Activated T-cell treated with anti-CD3 and anti-CD28 coated beads for 1 hour (primary cell): ENCODE data around the gene PIGO.

ENCODE experiments used
- DNase-seq: peaks from one replicate; pipeline ENCODE4 v3.0.0-alpha.2; 2020; ENCODE audit warnings: low read depth

Gene PIGO

GRCh38 chr9:35106343-35106730 is 9.9 kb upstream of the PIGO start:
- no peak for DNase-seq

GRCh38 chr9:35105571-35106342 is 9.4 kb upstream of the PIGO start:
- no peak for DNase-seq

- no peak for DNase-seq
Observed at GRCh38 chr9:35105126-35105525, 8.7 kb upstream of the PIGO start.

GRCh38 chr9:35104586-35104985 is 8.2 kb upstream of the PIGO start:
- DNase-seq, result no peak

GRCh38 chr9:35103660-35104191 is 7.3 kb upstream of the PIGO start:
- no peak for DNase-seq

- DNase-seq, result peak; percentile 82
Observed at GRCh38 chr9:35102769-35103659, 6.6 kb upstream of the PIGO start, which contains the start of gene STOML2. Gene STOML2, minus strand, starts transcription at chr9:35103131. Its CDS starts 37 bp downstream, at chr9:35103094.

- DNase-seq, result no peak
Observed at GRCh38 chr9:35102465-35102768, 6.0 kb upstream of the PIGO start.

GRCh38 chr9:35097573-35097972 is 1.2 kb upstream of the PIGO start:
- no peak for DNase-seq

GRCh38 chr9:35091536-35091935 is 4.9 kb downstream of the PIGO start:
- no peak for DNase-seq

- DNase-seq, result no peak
Observed at GRCh38 chr9:35089434-35089833, 7.0 kb downstream of the PIGO start.

GRCh38 chr9:35085078-35085477 is 11.3 kb downstream of the PIGO start:
- no peak for DNase-seq

- DNase-seq, result peak; percentile 69
Observed at GRCh38 chr9:35079426-35080341, 16.7 kb downstream of the PIGO start, which contains the start of gene FANCG. Gene FANCG, minus strand, starts transcription at chr9:35079942. Its CDS starts 418 bp downstream, at chr9:35079524.

GRCh38 chr9:35079041-35079425 is 17.4 kb downstream of the PIGO start:
- no peak for DNase-seq

- DNase-seq, result no peak
Observed at GRCh38 chr9:35078066-35078465, 18.3 kb downstream of the PIGO start.

GRCh38 chr9:35076848-35077247 is 19.5 kb downstream of the PIGO start:
- no peak for DNase-seq

GRCh38 chr9:35075358-35075757 is 21.0 kb downstream of the PIGO start:
- no peak for DNase-seq

- DNase-seq, result no peak
Observed at GRCh38 chr9:35074791-35075190, 21.6 kb downstream of the PIGO start.

GRCh38 chr9:35074141-35074540 is 22.2 kb downstream of the PIGO start:
- no peak for DNase-seq

GRCh38 chr9:35073279-35073612 is 23.1 kb downstream of the PIGO start:
- no peak for DNase-seq

- DNase-seq, result peak; percentile 90
Observed at GRCh38 chr9:35072461-35073278, 23.7 kb downstream of the PIGO start, which contains the start of gene VCP. Gene VCP, minus strand, starts transcription at chr9:35072625. Its CDS starts 272 bp downstream, at chr9:35072353.
